HFFc6 (cell line): ENCODE measurements around the gene TDG. TPM values are rescaled to one million over a fixed set of nuclear protein-coding genes. Genes with fewer than 3 reads are reported as not detected.

Experiments
- DNase-seq: peaks from one replicate; pipeline ENCODE4 v3.0.0-alpha.2; 2018
- H3K27ac Mint-ChIP-seq: 2 replicates; pipeline ENCODE4 v1.8.0; 2020; ENCODE audit warnings: mild to moderate bottlenecking, mixed read lengths
- H3K27me3 Mint-ChIP-seq: 2 replicates; pipeline ENCODE4 v1.8.0; 2021; ENCODE audit warnings: mild to moderate bottlenecking, moderate library complexity, mixed read lengths; ENCODE audit not compliant: insufficient read depth
- H3K36me3 Mint-ChIP-seq: 2 replicates; pipeline ENCODE4 v1.8.0; 2021; ENCODE audit warnings: low read depth, mixed read lengths
- H3K4me1 Mint-ChIP-seq: 2 replicates; pipeline ENCODE4 v1.8.0; 2020; ENCODE audit warnings: low read depth, mixed read lengths
- H3K4me3 Mint-ChIP-seq: 2 replicates; pipeline ENCODE4 v1.8.0; 2020; ENCODE audit warnings: mild to moderate bottlenecking, moderate library complexity, mixed read lengths
- H3K9me3 Mint-ChIP-seq: 2 replicates; pipeline ENCODE4 v1.8.0; 2020; ENCODE audit warnings: mild to moderate bottlenecking, mixed read lengths
- total RNA-seq, 6 experiments: library from RNA; stranded (reverse); fragmentation: NEBNext Ultra II Directional; extraction: Animal tissue kit (Norgen Biotek cat#: 25700); gene quantifications; 2 replicates in 1 of 6; 3 replicates in 5 of 6; pipeline ENCODE4 v1.2.3, GENCODE V29; 2021
- TF ChIP-seq, protein P1 (sequence below): fragments of 200-600 bp; sonication (generic); IDR thresholded peaks from 2 replicates; pipeline ENCODE4 v1.5.0; 2021; ENCODE audit warnings: antibody characterized with exemption, mild to moderate bottlenecking

The TDG gene
- total RNA-seq, 6 experiments from 2014 or later = 13.9 to 19.7 (median 16.0) TPM

DNA sequence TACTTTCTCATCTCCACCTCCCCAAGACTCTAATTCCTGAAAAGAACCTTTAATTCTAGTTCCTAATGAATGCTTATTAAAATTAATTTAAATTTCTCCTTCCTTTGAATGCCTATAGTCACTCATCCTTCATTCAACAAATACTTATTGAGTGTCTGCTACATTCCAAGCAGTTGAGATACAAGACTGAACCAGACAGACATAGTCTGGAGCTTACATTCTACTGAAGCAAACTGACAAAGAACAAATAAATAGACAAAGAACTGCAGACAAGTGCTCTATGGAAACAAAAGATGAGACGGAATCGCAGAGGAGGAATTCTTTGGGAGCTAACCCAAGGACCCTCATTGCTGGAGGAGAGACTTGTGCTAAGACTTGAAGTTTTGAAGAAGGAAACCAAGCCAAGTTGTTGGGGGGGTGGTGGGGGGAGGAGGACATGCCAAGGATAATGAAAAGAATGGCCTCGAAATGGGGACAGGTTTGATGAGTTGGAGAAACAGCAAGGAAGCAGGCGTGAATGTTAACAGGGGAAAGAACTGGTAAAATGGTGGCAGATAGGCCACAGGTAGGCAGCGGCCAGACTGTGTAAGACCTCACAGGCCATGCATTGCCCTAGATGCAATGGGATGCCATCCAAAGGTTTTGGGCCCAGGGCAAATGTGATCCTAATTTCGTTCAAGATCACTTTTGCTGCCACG lies 9.7 kb upstream of the TDG start:
- Mint-ChIP-seq H3K4me3 (peak overlapping the region; percentile 98), H3K27me3 (no peaks in the 10 kb centered on the region), H3K4me1 (peaks cover 53% of the 10 kb centered on the region), H3K9me3 (no peaks in the 10 kb centered on the region), H3K36me3 (peaks cover 14% of the 10 kb centered on the region), H3K27ac (peak overlapping the region; percentile 98)
- no peak for DNase-seq
- TF ChIP-seq, protein P1, sequence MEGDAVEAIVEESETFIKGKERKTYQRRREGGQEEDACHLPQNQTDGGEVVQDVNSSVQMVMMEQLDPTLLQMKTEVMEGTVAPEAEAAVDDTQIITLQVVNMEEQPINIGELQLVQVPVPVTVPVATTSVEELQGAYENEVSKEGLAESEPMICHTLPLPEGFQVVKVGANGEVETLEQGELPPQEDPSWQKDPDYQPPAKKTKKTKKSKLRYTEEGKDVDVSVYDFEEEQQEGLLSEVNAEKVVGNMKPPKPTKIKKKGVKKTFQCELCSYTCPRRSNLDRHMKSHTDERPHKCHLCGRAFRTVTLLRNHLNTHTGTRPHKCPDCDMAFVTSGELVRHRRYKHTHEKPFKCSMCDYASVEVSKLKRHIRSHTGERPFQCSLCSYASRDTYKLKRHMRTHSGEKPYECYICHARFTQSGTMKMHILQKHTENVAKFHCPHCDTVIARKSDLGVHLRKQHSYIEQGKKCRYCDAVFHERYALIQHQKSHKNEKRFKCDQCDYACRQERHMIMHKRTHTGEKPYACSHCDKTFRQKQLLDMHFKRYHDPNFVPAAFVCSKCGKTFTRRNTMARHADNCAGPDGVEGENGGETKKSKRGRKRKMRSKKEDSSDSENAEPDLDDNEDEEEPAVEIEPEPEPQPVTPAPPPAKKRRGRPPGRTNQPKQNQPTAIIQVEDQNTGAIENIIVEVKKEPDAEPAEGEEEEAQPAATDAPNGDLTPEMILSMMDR = no peak

DNA sequence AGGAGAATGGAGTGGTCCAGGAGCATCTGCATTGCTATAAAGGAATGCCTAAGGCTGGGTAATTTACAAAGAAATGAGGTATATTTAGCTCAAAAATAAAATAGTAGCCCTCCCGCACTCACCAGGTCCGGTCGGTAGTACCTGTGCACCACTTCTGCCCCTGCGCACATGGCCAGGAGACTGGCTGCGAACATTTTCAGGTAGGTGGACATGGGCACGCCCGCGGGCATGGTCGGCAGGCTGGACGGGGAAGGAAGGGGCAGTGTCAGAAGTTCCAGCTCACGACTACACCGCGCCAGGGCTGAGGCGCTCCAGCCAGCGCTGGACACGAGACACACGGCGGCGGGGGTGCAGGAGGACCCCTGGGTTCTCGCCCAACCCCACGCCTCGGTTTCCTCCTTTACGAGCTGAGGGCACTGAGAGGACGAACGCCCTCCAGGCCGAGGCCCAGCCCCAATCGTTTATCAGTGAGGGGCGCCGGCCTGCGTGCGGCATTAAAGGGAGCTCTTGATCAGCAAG lies 9.1 kb upstream of the TDG start:
- peak overlapping the region; percentile 98 for H3K27ac Mint-ChIP-seq
- H3K4me3 Mint-ChIP-seq = peak overlapping the region; percentile 98
- no peaks in the 10 kb centered on the region for H3K9me3 Mint-ChIP-seq
- TF ChIP-seq, protein P1 = no peak
- H3K27me3 Mint-ChIP-seq = no peaks in the 10 kb centered on the region
- DNase-seq = no peak
- H3K36me3 Mint-ChIP-seq = peaks cover 14% of the 10 kb centered on the region
- peaks cover 53% of the 10 kb centered on the region for H3K4me1 Mint-ChIP-seq

DNA sequence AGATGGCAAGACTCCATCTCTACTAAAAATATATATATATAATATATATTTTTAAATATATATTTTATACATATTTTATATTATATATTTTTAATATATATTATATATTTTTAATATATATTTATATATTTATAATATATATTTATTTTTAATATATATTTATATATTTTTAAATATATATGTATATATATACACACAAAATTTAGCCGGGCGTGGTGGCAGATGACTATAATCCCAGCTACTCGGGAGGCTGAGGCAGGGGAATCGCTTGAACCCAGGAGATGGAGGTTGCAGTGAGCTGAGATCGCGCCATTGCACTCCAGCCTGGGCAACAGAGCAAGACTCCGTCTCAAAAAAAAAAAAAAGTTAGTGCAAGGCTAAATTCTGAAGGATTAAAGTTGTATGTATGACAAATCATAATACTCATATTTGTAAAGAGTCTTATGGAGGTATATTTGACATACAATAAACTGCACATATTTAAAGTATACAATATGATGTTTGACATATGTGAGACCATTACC lies 7.7 kb upstream of the TDG start:
- Mint-ChIP-seq H3K4me3 (peak overlapping the region; percentile 98), H3K36me3 (peaks cover 9% of the 10 kb centered on the region), H3K27ac (peak overlapping the region; percentile 98), H3K9me3 (no peaks in the 10 kb centered on the region), H3K27me3 (no peaks in the 10 kb centered on the region), H3K4me1 (peaks cover 53% of the 10 kb centered on the region)
- TF ChIP-seq, protein P1 = no peak
- DNase-seq = no peak

DNA sequence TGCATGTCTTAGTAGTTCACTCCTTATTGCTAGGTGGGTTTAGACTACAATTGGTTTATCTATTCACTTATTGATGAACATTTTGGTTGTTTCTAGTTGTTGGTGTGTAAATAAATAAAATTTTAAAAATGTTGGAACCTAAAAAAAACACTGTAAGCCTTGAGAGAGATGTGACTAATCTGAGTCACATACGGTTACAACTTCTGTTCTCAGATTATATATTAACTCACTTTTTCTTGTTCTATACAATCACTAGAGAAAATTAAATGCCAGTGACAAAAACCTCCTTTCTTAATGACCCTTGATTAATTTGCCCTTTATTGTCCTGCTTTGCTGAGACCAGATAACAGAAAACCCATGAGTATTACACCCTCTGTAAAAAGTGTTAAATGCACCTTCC lies 7.1 kb upstream of the TDG start:
- Mint-ChIP-seq H3K27ac (peak overlapping the region; percentile 50), H3K4me3 (no peak overlapping the region)

DNA sequence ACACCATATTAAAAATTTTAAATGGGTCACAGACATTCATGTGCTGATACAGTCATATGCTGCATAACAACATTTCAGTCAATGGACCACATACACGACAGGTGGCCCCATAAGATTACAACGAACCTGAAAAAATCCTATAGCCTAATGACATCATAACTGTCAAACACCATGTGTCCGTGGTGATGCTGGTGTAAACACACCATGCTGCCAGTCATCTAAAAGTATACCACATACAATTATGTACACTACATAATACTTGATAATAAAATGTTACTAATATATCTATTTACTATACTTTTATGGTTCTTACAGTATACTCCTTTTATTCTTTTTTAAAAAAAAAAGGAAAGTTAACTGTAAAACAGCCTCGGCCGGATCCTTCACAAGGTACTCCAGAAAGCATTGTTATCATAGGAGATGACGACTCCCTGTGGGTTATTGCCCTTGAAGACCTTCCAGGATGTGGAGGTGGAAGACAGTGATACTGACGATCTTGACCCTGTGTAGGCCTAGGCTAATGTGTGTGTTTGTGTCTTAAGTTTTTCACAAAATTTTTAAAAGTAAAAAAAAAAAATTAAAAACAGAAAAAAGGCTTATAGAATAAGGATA lies 5.0 kb upstream of the TDG start:
- no peak overlapping the region for H3K4me3 Mint-ChIP-seq
- TF ChIP-seq, protein P1 = no peak
- H3K36me3 Mint-ChIP-seq = peaks cover 9% of the 10 kb centered on the region; the same call in 1 of the 2 replicates
- no peak for DNase-seq
- H3K27me3 Mint-ChIP-seq = peaks cover 2% of the 10 kb centered on the region; the same call in 1 of the 2 replicates
- no peak overlapping the region for H3K27ac Mint-ChIP-seq
- peaks cover 50% of the 10 kb centered on the region for H3K4me1 Mint-ChIP-seq
- no peaks in the 10 kb centered on the region for H3K9me3 Mint-ChIP-seq

More for the DNA sequence above, 7.1 kb upstream of the TDG start:
- TF ChIP-seq, protein P1 = no peak
- DNase-seq = no peak
- Mint-ChIP-seq H3K9me3 (no peaks in the 10 kb centered on the region), H3K36me3 (peaks cover 9% of the 10 kb centered on the region), H3K4me1 (peaks cover 58% of the 10 kb centered on the region), H3K27me3 (no peaks in the 10 kb centered on the region)
